ENCODE data around the gene MAP3K5. TPM values are rescaled to one million over a fixed set of nuclear protein-coding genes. Genes with fewer than 3 reads are reported as not detected.

Gene MAP3K5
- total RNA-seq, 2 experiments from 2014 or later: 9.4 to 9.7 TPM

DNA sequence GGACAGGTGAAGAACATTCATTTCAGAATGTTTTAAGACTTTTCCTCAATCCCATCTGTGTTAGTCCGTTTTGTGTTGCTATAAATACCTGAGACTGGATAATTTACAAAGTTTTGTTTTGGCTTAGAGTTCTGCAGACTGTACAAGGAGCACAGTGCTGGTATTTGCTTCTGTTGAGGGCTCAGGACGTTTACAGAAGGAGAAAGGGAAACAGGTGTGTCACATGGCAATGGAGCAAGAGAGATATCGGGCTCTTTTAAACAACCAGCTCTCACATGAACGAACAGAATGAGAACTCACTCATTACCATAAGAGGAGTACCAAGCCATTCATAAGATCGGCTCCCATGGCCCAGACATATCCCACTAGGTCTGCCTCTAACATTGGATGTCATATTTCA lies 258.8 kb downstream of the MAP3K5 start:
- CTCF ChIA-PET: no interaction called here
- no peak for DNase-seq
- intact Hi-C loops (cut with micrococcal nuclease): no loop called here
- no peaks in the 10 kb centered on the region for H3K4me1 Mint-ChIP-seq (ENCODE audit: low read depth)
- no peaks in the 10 kb centered on the region for H3K9me3 Mint-ChIP-seq
- no peak overlapping the region for H3K4me3 Mint-ChIP-seq
- no peak overlapping the region for H3K27ac Mint-ChIP-seq
- peaks cover 2% of the 10 kb centered on the region for H3K27me3 Mint-ChIP-seq (ENCODE audit: low read depth)
- no peaks in the 10 kb centered on the region for H3K36me3 Mint-ChIP-seq (ENCODE audit: low read depth)

DNA sequence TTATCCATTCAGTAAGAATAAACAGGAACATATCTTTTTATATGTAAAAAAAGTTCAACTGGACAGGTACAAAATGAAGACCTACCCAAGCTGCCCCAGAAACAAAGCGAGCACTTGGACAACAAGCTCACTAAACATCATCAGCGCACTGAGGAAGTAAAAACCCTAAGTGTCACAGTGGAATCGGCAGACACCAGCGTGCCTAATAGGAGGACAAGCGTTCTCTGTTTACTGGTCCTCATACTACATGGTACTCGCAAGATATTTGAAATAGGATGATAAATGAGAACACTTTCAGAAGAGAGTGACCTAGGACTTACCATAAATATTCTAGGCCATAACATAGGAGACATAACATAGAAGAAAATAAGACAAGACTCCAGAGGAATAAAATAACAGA lies 260.2 kb downstream of the MAP3K5 start:
- Mint-ChIP-seq H3K27me3 (ENCODE audit: low read depth) (peaks cover 3% of the 10 kb centered on the region), H3K36me3 (ENCODE audit: low read depth) (no peaks in the 10 kb centered on the region), H3K4me1 (ENCODE audit: low read depth) (peaks cover under 1% of the 10 kb centered on the region), H3K4me3 (no peak overlapping the region), H3K27ac (no peak overlapping the region), H3K9me3 (no peaks in the 10 kb centered on the region)
- no peak for DNase-seq
- intact Hi-C loops (cut with micrococcal nuclease): no loop called here
- CTCF ChIA-PET: interaction anchor here (0.6 to 1.0 kb wide), 3 partner anchors 15 to 378 kb away, joined by 3 to 5 read pairs (median 3); no protein-coding TSS in a partner anchor

DNA sequence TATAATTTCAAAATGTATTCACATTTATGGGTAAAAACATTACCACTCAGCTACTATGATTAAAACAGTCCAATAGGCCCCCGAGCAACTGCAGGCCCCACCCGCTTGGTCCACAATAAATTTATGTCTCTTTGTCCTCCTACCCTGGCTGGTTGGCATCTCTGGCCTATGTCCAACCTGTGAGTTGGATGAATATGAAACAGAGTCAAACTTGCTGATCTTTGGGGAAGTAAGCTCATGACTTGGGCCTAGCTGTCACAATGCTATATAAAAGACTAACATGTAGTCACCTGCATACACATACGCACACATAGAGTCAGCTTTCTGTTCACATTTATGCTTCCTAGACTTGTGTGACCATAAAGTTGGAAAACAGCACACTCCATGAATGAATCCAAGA lies 262.6 kb downstream of the MAP3K5 start:
- H3K27me3 Mint-ChIP-seq (ENCODE audit: low read depth): peaks cover 10% of the 10 kb centered on the region
- no peak for DNase-seq
- H3K9me3 Mint-ChIP-seq: no peaks in the 10 kb centered on the region
- CTCF ChIA-PET: interaction anchor here (0.7 kb wide), 1 partner anchor 19 kb away, joined by 3 read pairs; no protein-coding TSS in a partner anchor
- H3K4me3 Mint-ChIP-seq: no peak overlapping the region
- H3K27ac Mint-ChIP-seq: no peak overlapping the region
- intact Hi-C loops (cut with micrococcal nuclease): no loop called here
- H3K36me3 Mint-ChIP-seq (ENCODE audit: low read depth): no peaks in the 10 kb centered on the region
- peaks cover 20% of the 10 kb centered on the region for H3K4me1 Mint-ChIP-seq (ENCODE audit: low read depth)

DNA sequence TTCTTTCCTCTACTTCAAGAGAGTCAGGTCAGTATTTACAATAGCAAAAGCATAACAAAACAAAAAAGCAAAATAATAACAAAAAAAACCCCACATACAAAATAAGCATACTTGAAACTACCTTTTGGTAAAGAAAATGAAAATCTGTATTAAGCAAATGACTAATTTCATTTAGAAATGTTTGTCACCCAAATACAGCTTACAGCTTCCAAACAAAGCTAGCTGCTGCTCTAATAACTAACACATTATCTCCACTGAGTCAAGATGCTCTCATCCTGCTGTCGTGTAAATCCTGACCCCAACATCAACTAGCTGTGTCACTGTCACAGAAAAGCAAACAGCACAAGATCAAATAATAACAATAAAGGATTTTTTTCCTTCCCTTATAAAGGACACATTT lies 263.8 kb downstream of the MAP3K5 start:
- intact Hi-C loops (cut with micrococcal nuclease): no loop called here
- no peak for DNase-seq
- CTCF ChIA-PET: interaction anchor here (0.7 kb wide), 1 partner anchor 382 kb away, joined by 3 read pairs; no protein-coding TSS in a partner anchor
- no peak overlapping the region for H3K4me3 Mint-ChIP-seq
- H3K27me3 Mint-ChIP-seq (ENCODE audit: low read depth): peaks cover 10% of the 10 kb centered on the region
- no peaks in the 10 kb centered on the region for H3K36me3 Mint-ChIP-seq (ENCODE audit: low read depth)
- H3K4me1 Mint-ChIP-seq (ENCODE audit: low read depth): peaks cover 23% of the 10 kb centered on the region
- H3K9me3 Mint-ChIP-seq: no peaks in the 10 kb centered on the region
- no peak overlapping the region for H3K27ac Mint-ChIP-seq

DNA sequence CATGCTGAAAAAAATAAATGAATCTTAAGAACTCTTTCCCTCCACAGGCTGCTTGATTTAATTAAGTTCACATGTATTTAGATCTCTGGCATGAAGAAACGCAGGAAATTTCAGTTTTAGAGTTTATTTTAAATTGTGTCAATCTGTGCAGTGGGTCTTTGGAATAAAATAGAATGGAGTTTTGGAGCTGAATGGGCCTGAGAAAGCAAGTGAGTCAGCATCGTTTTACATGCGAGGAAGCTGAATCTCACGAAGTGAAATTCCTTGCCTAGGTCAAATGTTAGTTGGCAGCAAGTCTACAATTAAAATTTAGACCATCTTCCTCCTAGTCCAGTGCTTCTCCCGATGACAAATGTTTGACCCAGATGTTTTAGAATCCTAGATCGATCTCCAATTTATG lies 264.4 kb downstream of the MAP3K5 start:
- intact Hi-C loops (cut with micrococcal nuclease): loop anchor here (2.0 kb wide), 2 partner anchors 17 to 239 kb away; partner anchors contain the start of gene BCLAF1
- CTCF ChIA-PET: no interaction called here
- Mint-ChIP-seq H3K27ac (no peak overlapping the region), H3K9me3 (no peaks in the 10 kb centered on the region), H3K36me3 (ENCODE audit: low read depth) (no peaks in the 10 kb centered on the region), H3K27me3 (ENCODE audit: low read depth) (peaks cover 10% of the 10 kb centered on the region), H3K4me1 (ENCODE audit: low read depth) (peaks cover 23% of the 10 kb centered on the region), H3K4me3 (no peak overlapping the region)
- DNase-seq: no peak

DNA sequence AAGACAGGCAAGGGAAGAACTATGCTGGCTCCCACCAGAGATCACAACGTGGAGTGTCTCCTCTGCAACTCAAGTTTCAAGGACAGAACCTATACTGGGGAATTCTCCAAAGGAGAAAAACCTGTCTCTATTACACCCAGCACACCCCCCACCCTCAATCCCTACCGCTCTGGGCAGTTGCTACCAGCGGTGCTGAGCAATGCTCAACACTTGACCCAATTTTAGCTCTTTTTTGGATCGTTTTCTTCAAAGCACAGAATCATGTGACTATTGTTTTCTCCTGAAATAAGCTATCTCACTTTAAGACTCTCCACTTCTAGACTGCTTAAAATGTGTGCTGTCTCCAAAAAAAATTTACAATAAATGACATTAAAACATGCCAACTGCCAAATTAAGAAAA lies 265.3 kb downstream of the MAP3K5 start:
- Mint-ChIP-seq H3K27ac (no peak overlapping the region), H3K4me1 (ENCODE audit: low read depth) (peaks cover 23% of the 10 kb centered on the region), H3K4me3 (peak overlapping the region; percentile 61), H3K27me3 (ENCODE audit: low read depth) (peaks cover 10% of the 10 kb centered on the region), H3K9me3 (no peaks in the 10 kb centered on the region), H3K36me3 (ENCODE audit: low read depth) (no peaks in the 10 kb centered on the region)
- CTCF ChIA-PET: interaction anchor here (0.6 to 1.2 kb wide), 2 partner anchors 23 to 76 kb away, joined by 3 to 4 read pairs; partner anchors contain the start of gene MAP7
- no peak for DNase-seq
- intact Hi-C loops (cut with micrococcal nuclease): loop anchor here (1.0 to 2.0 kb wide), 4 partner anchors 16 to 265 kb away; partner anchors contain the start of genes BCLAF1 and MAP3K5

DNA sequence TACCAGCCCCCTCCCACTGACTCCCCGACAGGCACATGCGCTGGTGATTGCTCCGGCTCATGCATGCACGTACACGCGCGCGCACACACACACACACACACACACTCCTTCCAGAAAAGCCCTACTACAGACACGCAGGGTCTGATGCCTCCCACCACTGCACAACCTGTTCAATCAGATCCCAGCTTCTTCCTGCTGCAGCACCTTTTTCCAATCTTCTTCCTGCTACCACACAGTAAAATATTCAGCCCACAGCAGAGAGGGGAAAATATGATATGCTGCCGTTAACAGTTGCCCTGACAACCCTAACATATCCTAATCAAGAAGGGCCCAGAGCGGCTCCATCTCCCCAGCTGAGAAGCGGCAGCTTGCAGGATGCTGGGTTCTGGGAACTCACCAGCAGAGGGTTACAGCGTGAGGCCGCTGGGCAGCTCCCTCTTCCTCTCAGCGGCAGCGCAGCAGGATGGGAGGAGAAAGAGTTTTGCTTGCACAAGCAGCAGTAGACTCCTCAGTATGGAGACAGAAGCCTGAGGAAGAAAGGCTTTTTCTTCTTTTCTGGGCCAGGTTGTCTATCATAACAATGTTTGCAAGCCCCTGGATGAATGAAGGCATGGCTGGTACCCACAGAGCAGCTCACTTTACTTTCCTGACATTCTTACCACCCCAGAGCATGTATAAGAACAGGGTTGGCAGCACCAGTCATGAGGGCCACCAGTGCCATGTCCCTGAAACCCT lies 265.9 kb downstream of the MAP3K5 start:
- peaks cover 10% of the 10 kb centered on the region for H3K27me3 Mint-ChIP-seq (ENCODE audit: low read depth)
- no peaks in the 10 kb centered on the region for H3K9me3 Mint-ChIP-seq
- peak overlapping the region; percentile 61 for H3K4me3 Mint-ChIP-seq
- intact Hi-C loops (cut with micrococcal nuclease): loop anchor here (1.0 to 2.0 kb wide), 4 partner anchors 16 to 266 kb away; partner anchors contain the start of genes BCLAF1 and MAP3K5
- peak; percentile 73 for DNase-seq
- peak overlapping the region; percentile 44 for H3K27ac Mint-ChIP-seq
- CTCF ChIA-PET: interaction anchor here (0.6 to 1.6 kb wide), 5 partner anchors 16 to 76 kb away, joined by 3 to 5 read pairs (median 4); partner anchors contain the start of gene MAP7
- H3K4me1 Mint-ChIP-seq (ENCODE audit: low read depth): peaks cover 23% of the 10 kb centered on the region
- no peaks in the 10 kb centered on the region for H3K36me3 Mint-ChIP-seq (ENCODE audit: low read depth)

DNA sequence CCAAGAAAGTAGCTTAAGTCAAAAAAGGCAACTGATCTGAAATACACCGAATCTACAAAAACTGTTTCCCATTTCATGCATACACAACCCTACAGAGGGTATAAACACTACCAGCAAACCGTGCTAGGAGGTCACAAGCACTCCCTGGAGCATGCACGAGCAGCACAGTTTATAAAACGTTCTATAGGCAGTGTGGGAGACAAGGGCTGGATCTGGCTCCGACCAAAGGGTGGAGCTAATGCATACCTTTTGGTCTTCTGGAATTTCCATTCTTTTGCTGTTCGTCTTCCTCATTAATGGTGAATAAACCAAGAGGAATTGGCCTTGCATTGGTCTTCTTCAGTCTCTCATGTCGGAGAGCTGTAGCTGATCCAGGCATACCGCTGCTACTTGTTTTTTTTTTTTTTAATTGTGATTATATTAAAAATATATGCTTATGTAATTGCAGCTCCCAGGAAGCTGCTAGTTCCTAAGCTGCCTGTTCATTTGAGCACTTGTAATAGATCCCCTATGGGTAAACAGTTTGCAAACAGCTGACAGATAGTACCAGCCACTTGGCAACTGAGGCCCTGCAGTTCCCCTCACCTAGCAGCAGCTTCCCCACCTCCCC lies 266.6 kb downstream of the MAP3K5 start:
- DNase-seq: no peak
- Mint-ChIP-seq H3K27ac (no peak overlapping the region), H3K27me3 (ENCODE audit: low read depth) (peaks cover 10% of the 10 kb centered on the region), H3K9me3 (no peaks in the 10 kb centered on the region), H3K36me3 (ENCODE audit: low read depth) (no peaks in the 10 kb centered on the region), H3K4me3 (no peak overlapping the region), H3K4me1 (ENCODE audit: low read depth) (peaks cover 23% of the 10 kb centered on the region)
- intact Hi-C loops (cut with micrococcal nuclease): loop anchor here (1.0 to 2.0 kb wide), 4 partner anchors 15 to 267 kb away; partner anchors contain the start of genes BCLAF1 and MAP3K5
- CTCF ChIA-PET: interaction anchor here (0.6 to 1.6 kb wide), 7 partner anchors 15 to 529 kb away, joined by 4 to 5 read pairs (median 4); partner anchors contain the start of gene MAP7

DNA sequence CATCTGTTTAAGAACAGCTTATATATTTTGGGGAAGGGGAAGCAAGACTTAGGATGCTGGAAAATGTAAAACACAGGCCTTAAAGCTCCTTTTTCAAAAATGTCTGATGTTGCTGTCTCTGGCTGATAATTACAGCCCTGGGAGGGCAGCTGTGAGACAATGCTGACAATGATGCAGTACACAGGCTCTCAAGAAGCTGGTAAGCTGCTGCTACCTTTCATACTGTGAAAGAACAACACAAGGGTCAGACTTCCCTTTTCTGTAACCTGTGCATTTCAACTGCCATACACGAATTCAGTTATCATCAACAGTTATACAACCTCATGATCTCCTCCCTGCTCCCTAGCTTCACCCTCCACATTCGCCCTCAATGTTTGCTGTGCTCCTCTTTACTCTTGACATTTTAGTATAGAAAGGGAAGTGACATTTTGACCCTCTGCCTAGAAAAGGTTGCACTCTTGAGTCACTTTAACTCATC lies 267.3 kb downstream of the MAP3K5 start:
- CTCF ChIA-PET: interaction anchor here (0.7 to 1.6 kb wide), 3 partner anchors 15 to 90 kb away, joined by 4 read pairs; no protein-coding TSS in a partner anchor

DNA sequence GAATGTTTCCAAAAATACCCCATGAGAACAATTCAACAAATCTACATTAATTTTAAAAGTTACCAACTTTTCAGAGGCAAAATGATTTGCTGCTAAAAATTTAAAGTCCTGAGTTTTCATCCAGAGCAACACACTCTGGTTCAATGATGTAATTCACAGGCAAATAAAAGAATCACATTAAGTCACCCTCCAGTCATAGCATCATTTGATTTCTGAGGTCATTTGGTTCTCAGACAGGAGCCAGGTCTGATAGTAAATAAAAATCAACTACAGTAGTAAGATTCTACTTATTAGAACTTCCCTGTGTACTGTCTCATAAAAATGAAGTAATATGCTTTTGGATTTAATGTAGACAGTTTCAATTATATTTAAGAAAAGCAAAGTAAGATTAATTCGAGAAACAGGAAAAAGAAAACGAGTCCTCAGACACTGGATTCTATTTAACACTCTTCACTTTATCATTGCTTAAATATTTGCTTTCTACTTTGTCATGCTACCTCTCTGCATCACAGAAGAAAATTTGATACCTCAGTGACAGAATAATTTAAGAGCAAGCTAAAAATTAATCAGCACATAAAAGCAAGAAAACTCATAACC lies 267.8 kb downstream of the MAP3K5 start:
- intact Hi-C loops (cut with micrococcal nuclease): no loop called here
- Mint-ChIP-seq H3K9me3 (no peaks in the 10 kb centered on the region), H3K27ac (no peak overlapping the region), H3K4me1 (ENCODE audit: low read depth) (peaks cover 23% of the 10 kb centered on the region), H3K27me3 (ENCODE audit: low read depth) (peaks cover 10% of the 10 kb centered on the region), H3K4me3 (no peak overlapping the region), H3K36me3 (ENCODE audit: low read depth) (no peaks in the 10 kb centered on the region)
- DNase-seq: no peak
- CTCF ChIA-PET: interaction anchor here (1.1 to 1.6 kb wide), 2 partner anchors 14 to 90 kb away, joined by 4 read pairs; no protein-coding TSS in a partner anchor

More for the DNA sequence above, 267.3 kb downstream of the MAP3K5 start:
- DNase-seq: no peak
- Mint-ChIP-seq H3K4me1 (ENCODE audit: low read depth) (peaks cover 23% of the 10 kb centered on the region), H3K27me3 (ENCODE audit: low read depth) (peaks cover 10% of the 10 kb centered on the region), H3K36me3 (ENCODE audit: low read depth) (no peaks in the 10 kb centered on the region), H3K9me3 (no peaks in the 10 kb centered on the region), H3K27ac (no peak overlapping the region), H3K4me3 (no peak overlapping the region)
- intact Hi-C loops (cut with micrococcal nuclease): no loop called here

DNA sequence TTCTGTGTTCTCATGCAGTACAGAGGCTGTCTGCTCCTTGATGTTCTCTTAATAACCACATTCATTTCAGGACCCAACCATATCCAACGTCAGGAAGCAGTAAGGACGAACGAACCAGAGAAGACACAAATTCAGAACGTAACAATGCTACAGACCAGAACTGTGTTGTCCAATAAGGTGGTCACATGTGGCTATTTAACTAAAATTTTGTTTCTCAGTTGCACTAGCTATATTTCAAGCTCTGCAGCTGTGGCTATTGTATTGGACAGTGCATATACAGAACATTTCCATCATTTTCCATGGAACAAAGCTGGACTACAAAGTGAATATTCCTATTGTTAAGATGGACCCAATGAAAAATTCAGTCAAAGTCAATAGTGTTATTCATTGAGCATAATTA lies 269.1 kb downstream of the MAP3K5 start:
- Mint-ChIP-seq H3K36me3 (ENCODE audit: low read depth) (no peaks in the 10 kb centered on the region), H3K4me1 (ENCODE audit: low read depth) (peaks cover 23% of the 10 kb centered on the region), H3K9me3 (no peaks in the 10 kb centered on the region), H3K4me3 (no peak overlapping the region), H3K27me3 (ENCODE audit: low read depth) (peaks cover 7% of the 10 kb centered on the region), H3K27ac (no peak overlapping the region)
- CTCF ChIA-PET: no interaction called here
- intact Hi-C loops (cut with micrococcal nuclease): no loop called here
- DNase-seq: no peak

DNA sequence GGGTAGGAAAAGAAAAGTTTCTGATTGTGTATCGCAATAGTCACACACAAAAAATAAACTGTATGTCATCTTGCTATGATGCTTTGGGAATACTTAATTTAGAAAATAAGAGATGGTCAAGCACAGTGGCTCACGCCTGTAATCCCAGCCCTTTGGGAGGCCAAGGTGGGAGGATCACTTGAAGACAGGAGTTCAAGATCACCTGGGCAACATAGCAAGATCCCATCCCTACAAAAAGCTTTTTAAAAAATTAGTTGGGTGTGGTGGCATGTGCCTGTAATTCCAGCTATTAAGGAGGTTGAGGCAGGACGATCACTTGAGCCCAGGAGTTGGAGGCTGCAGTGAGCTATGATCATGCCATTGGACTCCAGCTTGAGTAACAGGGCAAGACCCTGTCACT lies 269.6 kb downstream of the MAP3K5 start:
- H3K27me3 Mint-ChIP-seq (ENCODE audit: low read depth): peaks cover 7% of the 10 kb centered on the region
- H3K4me1 Mint-ChIP-seq (ENCODE audit: low read depth): peaks cover 23% of the 10 kb centered on the region
- no peaks in the 10 kb centered on the region for H3K36me3 Mint-ChIP-seq (ENCODE audit: low read depth)
- DNase-seq: no peak
- no peak overlapping the region for H3K4me3 Mint-ChIP-seq
- no peak overlapping the region for H3K27ac Mint-ChIP-seq
- CTCF ChIA-PET: interaction anchor here (0.6 kb wide), 1 partner anchor 125 kb away, joined by 4 read pairs; no protein-coding TSS in a partner anchor
- no peaks in the 10 kb centered on the region for H3K9me3 Mint-ChIP-seq
- intact Hi-C loops (cut with micrococcal nuclease): no loop called here
